Germinal center (tissue), 1 donor: ENCODE data around the gene CREB3L2.

Experiments
- DNase-seq: peaks from one replicate; pipeline ENCODE4 v3.0.0; 2012; ENCODE audit warnings: mixed read lengths, low spot score

The CREB3L2 gene

GRCh38 chr7:137950967-137951366, 50.9 kb downstream of the CREB3L2 start:
- DNase-seq = no peak

GRCh38 chr7:137950263-137950621, 51.6 kb downstream of the CREB3L2 start:
- no peak for DNase-seq

- no peak for DNase-seq
Measured at GRCh38 chr7:137949416-137950262, 52.2 kb downstream of the CREB3L2 start.

GRCh38 chr7:137948845-137949330, 53.0 kb downstream of the CREB3L2 start:
- no peak for DNase-seq

GRCh38 chr7:137948083-137948844, 53.6 kb downstream of the CREB3L2 start:
- DNase-seq = no peak

- DNase-seq = no peak
Measured at GRCh38 chr7:137947046-137947445, 54.8 kb downstream of the CREB3L2 start.

- no peak for DNase-seq
Measured at GRCh38 chr7:137946011-137946410, 55.9 kb downstream of the CREB3L2 start.

- DNase-seq = no peak
Measured at GRCh38 chr7:137944168-137944567, 57.7 kb downstream of the CREB3L2 start.

- DNase-seq = no peak
Measured at GRCh38 chr7:137943132-137943551, 58.7 kb downstream of the CREB3L2 start.

- DNase-seq = no peak
Measured at GRCh38 chr7:137942484-137943115, 59.3 kb downstream of the CREB3L2 start.

- DNase-seq = no peak
Measured at GRCh38 chr7:137940656-137941518, 61.0 kb downstream of the CREB3L2 start.

GRCh38 chr7:137940218-137940617, 61.7 kb downstream of the CREB3L2 start:
- no peak for DNase-seq

- DNase-seq = no peak
Measured at GRCh38 chr7:137937202-137937560, 64.7 kb downstream of the CREB3L2 start.

- no peak for DNase-seq
Measured at GRCh38 chr7:137936509-137937201, 65.2 kb downstream of the CREB3L2 start.

GRCh38 chr7:137935884-137936508, 65.9 kb downstream of the CREB3L2 start:
- DNase-seq = no peak

- no peak for DNase-seq
Measured at GRCh38 chr7:137934941-137935883, 66.7 kb downstream of the CREB3L2 start.

- no peak for DNase-seq
Measured at GRCh38 chr7:137934176-137934826, 67.6 kb downstream of the CREB3L2 start.

GRCh38 chr7:137933270-137934017, 68.4 kb downstream of the CREB3L2 start:
- no peak for DNase-seq
